Measurements from ENCODE around the gene SPTBN4. TPM values are rescaled to one million over a fixed set of nuclear protein-coding genes. Genes with fewer than 3 reads are reported as not detected.
A peak's percentile ranks its signal among the peaks of the same experiment; 100 is the strongest.

SPTBN4 gene
- total RNA-seq, 3 donors from 2014 or later = 1.3 to 1.6 (median 1.6) TPM

DNA sequence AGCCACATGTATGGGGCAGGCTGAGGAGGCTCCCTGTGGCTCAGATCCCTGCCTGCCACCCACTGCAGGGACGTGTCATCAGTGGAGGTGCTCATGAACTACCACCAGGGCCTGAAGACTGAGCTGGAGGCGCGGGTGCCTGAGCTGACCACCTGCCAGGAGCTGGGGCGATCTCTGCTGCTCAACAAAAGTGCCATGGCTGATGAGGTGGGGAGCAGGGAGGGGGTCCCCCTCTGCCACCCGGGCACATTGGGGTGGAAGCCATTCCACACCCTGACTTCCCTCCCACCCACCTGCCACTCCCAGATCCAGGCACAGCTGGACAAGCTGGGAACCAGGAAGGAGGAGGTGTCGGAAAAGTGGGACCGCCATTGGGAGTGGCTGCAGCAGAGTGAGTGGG is 98.6 kb downstream of the SPTBN4 start:
- Histone ChIP-seq H3K9me3 (no peaks in the 10 kb centered on the region), H3K27ac (no peak overlapping the region), H3K4me1 (peaks cover 2 to 7% of the 10 kb centered on the region in 2 donors), H3K36me3 (no peaks in the 10 kb centered on the region), H3K27me3 (peaks cover 4 to 34% of the 10 kb centered on the region in 2 donors), H3K4me3 (no peak overlapping the region)
- no peak for TF ChIP-seq POLR2AphosphoS5 (IDR thresholded peaks at IDR 0.05)
- TF ChIP-seq CTCF (IDR thresholded peaks at IDR 0.05) = no peak
- no peak for TF ChIP-seq POLR2A (IDR thresholded peaks at IDR 0.05)
- no peak for DNase-seq (ENCODE audit: low spot score in 2 of 2)
- intact Hi-C loops (cut with DNase I; ENCODE audit: low total_unique reads) = no loop called here

DNA sequence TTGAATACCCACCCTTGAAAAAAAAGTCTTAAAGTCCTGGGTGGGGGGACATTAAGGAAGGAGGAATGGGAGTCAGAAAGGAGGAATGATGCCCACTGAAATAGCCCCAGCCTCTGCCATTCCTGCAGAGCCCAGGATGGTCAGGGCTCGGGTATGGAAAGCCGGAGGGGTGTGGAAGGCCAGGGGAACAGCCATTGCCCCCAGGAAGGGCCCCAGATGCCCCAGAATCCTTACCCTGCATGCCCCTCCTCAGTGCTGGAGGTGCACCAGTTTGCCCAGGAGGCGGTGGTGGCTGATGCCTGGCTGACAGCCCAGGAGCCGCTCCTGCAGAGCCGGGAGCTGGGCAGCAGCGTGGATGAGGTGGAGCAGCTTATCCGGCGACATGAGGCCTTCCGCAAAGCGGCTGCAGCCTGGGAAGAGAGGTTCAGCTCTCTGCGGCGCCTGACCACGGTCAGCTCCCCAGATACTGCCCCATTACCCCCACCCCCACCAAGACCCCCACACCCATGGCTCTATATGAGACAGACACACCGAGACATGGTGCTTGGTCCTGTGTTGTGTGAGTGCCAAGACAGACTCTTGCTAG is 99.2 kb downstream of the SPTBN4 start:
- no peak overlapping the region for H3K4me3 ChIP-seq
- no peaks in the 10 kb centered on the region for H3K9me3 ChIP-seq
- H3K36me3 ChIP-seq = no peaks in the 10 kb centered on the region
- no peak for DNase-seq (ENCODE audit: low spot score in 2 of 2)
- TF ChIP-seq CTCF (IDR thresholded peaks at IDR 0.05) (no peak), POLR2A (IDR thresholded peaks at IDR 0.05) (no peak), POLR2AphosphoS5 (IDR thresholded peaks at IDR 0.05) (no peak)
- peaks cover 4 to 34% of the 10 kb centered on the region in 2 donors for H3K27me3 ChIP-seq
- intact Hi-C loops (cut with DNase I; ENCODE audit: low total_unique reads) = no loop called here
- no peak overlapping the region for H3K27ac ChIP-seq
- H3K4me1 ChIP-seq = peaks cover 4 to 7% of the 10 kb centered on the region in 2 donors

DNA sequence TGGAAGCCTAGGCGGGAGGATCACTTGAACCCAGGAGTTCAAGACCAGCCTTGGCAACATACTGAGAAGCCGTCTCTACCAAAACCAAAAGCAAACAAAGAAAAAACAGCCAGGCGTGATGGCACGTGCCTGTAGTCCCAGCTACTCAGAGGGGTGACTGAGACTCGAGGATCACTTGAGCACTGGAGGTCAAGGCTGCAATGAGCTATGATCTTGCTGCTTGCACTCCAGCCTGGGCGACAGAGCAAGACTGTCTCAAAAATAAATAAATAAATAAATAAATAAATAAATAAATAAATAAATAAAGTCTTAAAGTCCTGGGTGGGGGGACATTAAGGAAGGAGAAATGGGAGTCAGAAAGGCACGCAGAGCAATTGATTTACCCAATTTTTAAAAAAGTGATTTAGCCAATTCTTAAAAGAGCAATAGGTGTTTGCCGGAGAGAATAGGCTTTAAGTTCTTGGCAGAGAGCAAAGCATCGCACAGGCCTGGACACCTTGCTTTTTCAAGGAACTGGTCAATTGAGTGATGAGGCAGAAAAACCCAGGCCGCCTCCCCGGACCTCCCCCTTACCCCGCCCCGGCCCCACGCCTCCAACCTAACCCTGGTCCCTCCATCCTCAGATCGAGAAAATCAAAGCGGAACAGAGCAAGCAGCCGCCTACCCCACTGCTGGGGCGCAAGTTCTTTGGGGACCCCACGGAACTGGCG is 100.4 kb downstream of the SPTBN4 start:
- Histone ChIP-seq H3K36me3 (no peaks in the 10 kb centered on the region), H3K27me3 (peaks cover 4 to 34% of the 10 kb centered on the region in 2 donors), H3K4me1 (peaks cover 4 to 7% of the 10 kb centered on the region in 2 donors), H3K27ac (no peak overlapping the region), H3K4me3 (peak overlapping the region; percentile 14 to 54 (median 36)), H3K9me3 (no peaks in the 10 kb centered on the region)
- intact Hi-C loops (cut with DNase I; ENCODE audit: low total_unique reads) = no loop called here
- TF ChIP-seq POLR2AphosphoS5 (IDR thresholded peaks at IDR 0.05) (no peak), POLR2A (IDR thresholded peaks at IDR 0.05) (no peak), CTCF (IDR thresholded peaks at IDR 0.05) (no peak)
- no peak for DNase-seq (ENCODE audit: low spot score in 2 of 2)

GRCh38 chr19:40567750-40568494 is 101.1 kb downstream of the SPTBN4 start:
- TF ChIP-seq POLR2AphosphoS5 (IDR thresholded peaks at IDR 0.05) (no peak), CTCF (IDR thresholded peaks at IDR 0.05) (no peak), POLR2A (IDR thresholded peaks at IDR 0.05) (no peak)
- H3K27me3 ChIP-seq = peaks cover 4 to 34% of the 10 kb centered on the region in 2 donors

More at GRCh38 chr19:40567750-40568494, 101.1 kb downstream of the SPTBN4 start:
- no peak for DNase-seq (ENCODE audit: low spot score in 2 of 2)
- peak overlapping the region; percentile 14 to 54 (median 36) for H3K4me3 ChIP-seq
- H3K27ac ChIP-seq = no peak overlapping the region
- peaks cover 4 to 7% of the 10 kb centered on the region in 2 donors for H3K4me1 ChIP-seq
- intact Hi-C loops (cut with DNase I; ENCODE audit: low total_unique reads) = no loop called here
- H3K9me3 ChIP-seq = no peaks in the 10 kb centered on the region
- H3K36me3 ChIP-seq = no peaks in the 10 kb centered on the region
